Measurements from ENCODE around the gene DNAJC5. TPM values are rescaled to one million over a fixed set of nuclear protein-coding genes. Genes with fewer than 3 reads are reported as not detected.

Gene DNAJC5
- total and polyA plus RNA-seq, 2 donors (not counting 3 experiments of a cell fraction or from before 2014, with no cell fraction given) = 44.7 to 60.3 TPM

DNA sequence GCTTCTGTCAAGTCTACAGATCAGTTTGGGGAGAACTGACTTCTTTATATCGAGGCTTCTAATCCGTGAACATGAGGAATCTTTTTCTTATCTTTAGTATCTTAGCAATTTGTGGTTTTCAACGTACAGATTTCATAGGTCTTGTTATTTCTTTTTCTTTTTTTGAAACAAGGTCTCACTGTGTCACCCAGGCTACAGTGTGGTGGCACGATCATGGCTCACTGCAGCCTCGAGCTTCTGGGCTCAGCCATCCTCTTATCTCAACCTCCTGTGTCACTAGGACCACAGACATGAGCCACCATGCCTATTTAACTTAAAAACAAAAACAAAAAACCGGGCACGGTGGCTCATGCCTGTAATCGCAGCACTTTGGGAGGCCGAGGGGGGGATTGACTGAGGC, 29.3 kb downstream of the DNAJC5 start:
- Histone ChIP-seq H3K9me1 (replicated peaks; ENCODE audit: control insufficient read depth, extremely low read depth, insufficient read depth, low read length) (no peaks in the 10 kb centered on the region), H3K4me3 (replicated peaks in 1 of 3; ENCODE audit: insufficient read depth in 1 of 3, low read depth in 1 of 3, low read length in 3 of 3) (no peak overlapping the region), H3K79me2 (ENCODE audit: control insufficient read depth, insufficient read depth, low read length) (peaks cover 73% of the 10 kb centered on the region), H3K9me3 (replicated peaks; ENCODE audit: control insufficient read depth, insufficient read depth, low read length) (no peaks in the 10 kb centered on the region), H4K20me1 (replicated peaks; ENCODE audit: control insufficient read depth, extremely low read depth, insufficient read depth, low read length) (peaks cover 8% of the 10 kb centered on the region), H3K27ac (ENCODE audit: insufficient read depth, low read depth, low read length) (no peak overlapping the region), H3K36me3 (ENCODE audit: control insufficient read depth in 2 of 2, extremely low read depth in 1 of 2, insufficient read depth in 2 of 2, low read length in 2 of 2) (peaks cover 10 to 16% of the 10 kb centered on the region in 2 experiments), H3K9ac (replicated peaks; ENCODE audit: extremely low read depth, insufficient read depth, low read length) (no peak overlapping the region), H3K4me1 (ENCODE audit: control insufficient read depth, extremely low read depth, insufficient read depth, low read length) (no peaks in the 10 kb centered on the region), H3K4me2 (ENCODE audit: insufficient read depth, low read length) (no peak overlapping the region), H2AFZ (ENCODE audit: low read depth, low read length) (no peak overlapping the region), H3K27me3 (ENCODE audit: control insufficient read depth in 2 of 2, insufficient read depth in 2 of 2, low read length in 2 of 2) (no peaks in the 10 kb centered on the region)
- BruUV-seq (replicated peaks) = no TSS peak
- FAIRE-seq (no peak), DNase-seq (ENCODE audit: low read depth, low spot score) (no peak)
- CTCF ChIA-PET = interaction anchor here (1.2 kb wide), 1 partner anchor 50 kb away, joined by 3 read pairs; no protein-coding TSS in a partner anchor
- TF ChIP-seq, protein P1, sequence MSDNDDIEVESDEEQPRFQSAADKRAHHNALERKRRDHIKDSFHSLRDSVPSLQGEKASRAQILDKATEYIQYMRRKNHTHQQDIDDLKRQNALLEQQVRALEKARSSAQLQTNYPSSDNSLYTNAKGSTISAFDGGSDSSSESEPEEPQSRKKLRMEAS (IDR thresholded peaks at IDR 0.05; ENCODE audit: insufficient read depth, insufficient read length) = no peak
- intact Hi-C loops (cut with micrococcal nuclease) (no loop called here), dilution Hi-C loops (cut with MboI; ENCODE audit: extremely low pct_ligation_motif_present, low sequenced_read_pairs) (no loop called here)
- POLR2A ChIA-PET = no interaction called here

DNA sequence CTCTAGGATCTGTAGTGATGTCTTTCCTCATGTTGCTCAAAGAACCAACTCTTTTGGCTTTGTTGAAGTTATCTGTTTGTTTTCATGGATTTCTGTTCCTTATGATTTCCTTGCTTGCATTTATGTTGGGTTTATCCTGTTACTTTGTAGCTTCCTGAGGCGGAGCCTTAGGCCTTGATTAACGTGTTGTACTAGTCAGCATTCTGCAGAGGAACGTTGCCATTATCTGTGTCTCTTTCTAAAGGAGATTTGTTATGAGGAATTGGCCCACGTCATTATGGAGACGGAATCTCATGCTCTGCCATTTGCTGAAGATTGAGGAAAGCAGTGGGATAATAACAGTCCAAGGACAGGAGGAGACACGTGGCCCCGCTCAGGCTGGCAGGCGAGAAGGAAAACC, 31.4 kb downstream of the DNAJC5 start:
- POLR2A ChIA-PET = no interaction called here
- Histone ChIP-seq H3K36me3 (ENCODE audit: control insufficient read depth in 2 of 2, extremely low read depth in 1 of 2, insufficient read depth in 2 of 2, low read length in 2 of 2) (peaks cover 10 to 26% of the 10 kb centered on the region in 2 experiments), H3K4me2 (ENCODE audit: insufficient read depth, low read length) (no peak overlapping the region), H3K27ac (ENCODE audit: insufficient read depth, low read depth, low read length) (no peak overlapping the region), H3K9me3 (replicated peaks; ENCODE audit: control insufficient read depth, insufficient read depth, low read length) (no peaks in the 10 kb centered on the region), H2AFZ (ENCODE audit: low read depth, low read length) (no peak overlapping the region), H3K4me3 (replicated peaks in 1 of 3; ENCODE audit: insufficient read depth in 1 of 3, low read depth in 1 of 3, low read length in 3 of 3) (no peak overlapping the region), H3K4me1 (ENCODE audit: control insufficient read depth, extremely low read depth, insufficient read depth, low read length) (no peaks in the 10 kb centered on the region), H4K20me1 (replicated peaks; ENCODE audit: control insufficient read depth, extremely low read depth, insufficient read depth, low read length) (peaks cover 8% of the 10 kb centered on the region), H3K9me1 (replicated peaks; ENCODE audit: control insufficient read depth, extremely low read depth, insufficient read depth, low read length) (no peaks in the 10 kb centered on the region), H3K79me2 (ENCODE audit: control insufficient read depth, insufficient read depth, low read length) (peaks cover 61% of the 10 kb centered on the region), H3K27me3 (ENCODE audit: control insufficient read depth in 2 of 2, insufficient read depth in 2 of 2, low read length in 2 of 2) (no peaks in the 10 kb centered on the region), H3K9ac (replicated peaks; ENCODE audit: extremely low read depth, insufficient read depth, low read length) (no peak overlapping the region)
- no TSS peak for BruUV-seq (replicated peaks)
- no peak for FAIRE-seq
- no peak for TF ChIP-seq POLR2AphosphoS5 (IDR thresholded peaks at IDR 0.05; ENCODE audit: insufficient read depth, low read depth, low read length)
- no peak for TF ChIP-seq GATA2 (IDR thresholded peaks at IDR 0.05; ENCODE audit: insufficient read depth, insufficient read length, low read depth, low read length)
- TF ChIP-seq MYC (IDR thresholded peaks at IDR 0.05; ENCODE audit: low read depth, low read length) = no peak
- TF ChIP-seq JUN (IDR thresholded peaks at IDR 0.05; ENCODE audit: borderline replicate concordance, insufficient read depth, insufficient read length, low read depth) = no peak
- no peak for TF ChIP-seq FOS (IDR thresholded peaks at IDR 0.05; ENCODE audit: borderline replicate concordance, insufficient read depth, low read length)
- TF ChIP-seq, protein P2, sequence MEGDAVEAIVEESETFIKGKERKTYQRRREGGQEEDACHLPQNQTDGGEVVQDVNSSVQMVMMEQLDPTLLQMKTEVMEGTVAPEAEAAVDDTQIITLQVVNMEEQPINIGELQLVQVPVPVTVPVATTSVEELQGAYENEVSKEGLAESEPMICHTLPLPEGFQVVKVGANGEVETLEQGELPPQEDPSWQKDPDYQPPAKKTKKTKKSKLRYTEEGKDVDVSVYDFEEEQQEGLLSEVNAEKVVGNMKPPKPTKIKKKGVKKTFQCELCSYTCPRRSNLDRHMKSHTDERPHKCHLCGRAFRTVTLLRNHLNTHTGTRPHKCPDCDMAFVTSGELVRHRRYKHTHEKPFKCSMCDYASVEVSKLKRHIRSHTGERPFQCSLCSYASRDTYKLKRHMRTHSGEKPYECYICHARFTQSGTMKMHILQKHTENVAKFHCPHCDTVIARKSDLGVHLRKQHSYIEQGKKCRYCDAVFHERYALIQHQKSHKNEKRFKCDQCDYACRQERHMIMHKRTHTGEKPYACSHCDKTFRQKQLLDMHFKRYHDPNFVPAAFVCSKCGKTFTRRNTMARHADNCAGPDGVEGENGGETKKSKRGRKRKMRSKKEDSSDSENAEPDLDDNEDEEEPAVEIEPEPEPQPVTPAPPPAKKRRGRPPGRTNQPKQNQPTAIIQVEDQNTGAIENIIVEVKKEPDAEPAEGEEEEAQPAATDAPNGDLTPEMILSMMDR (IDR thresholded peaks at IDR 0.05; ENCODE audit: extremely low read depth in 1 of 2, insufficient read depth in 1 of 2, low read depth in 1 of 2, low read length in 2 of 2) = no peak
- TF ChIP-seq, protein P1 (IDR thresholded peaks at IDR 0.05; ENCODE audit: insufficient read depth, insufficient read length) = no peak
- no peak for TF ChIP-seq POLR2A (IDR thresholded peaks at IDR 0.05; ENCODE audit: low read depth, low read length)
- TF ChIP-seq EZH2 (IDR thresholded peaks at IDR 0.05; ENCODE audit: borderline replicate concordance, low read depth, low read length, severe bottlenecking) = no peak
- intact Hi-C loops (cut with micrococcal nuclease) = no loop called here
- CTCF ChIA-PET = interaction anchor here (0.8 kb wide), 1 partner anchor 151 kb away, joined by 3 read pairs; no protein-coding TSS in a partner anchor
- dilution Hi-C loops (cut with MboI; ENCODE audit: extremely low pct_ligation_motif_present, low sequenced_read_pairs) = no loop called here
- DNase-seq (ENCODE audit: low read depth, low spot score) = no peak
